Occipital lobe (tissue), 2 donors: ENCODE results near the gene ELANE. TPM values are rescaled to one million over a fixed set of nuclear protein-coding genes. Genes with fewer than 3 reads are reported as not detected.
"Not testable (repeated sequence)": the region's sequence is repeated elsewhere in the genome, so short reads cannot be mapped to it uniquely, and the experiment has no call there.

ENCODE experiments used
- DNase-seq: peaks from one replicate; lab custom pipeline; 2025; lab: John Stamatoyannopoulos, UW
- total RNA-seq: library from RNA; depleted of rRNA; stranded (reverse); fragments of >200 nt; gene quantifications from one replicate; pipeline ENCODE4 v1.2.3, GENCODE V29; 2014

ELANE gene
- total RNA-seq, 1 donor from 2014 or later: not detected

GRCh38 chr19:814152-815078 is 37.7 kb upstream of the ELANE start:
- DNase-seq: no peak

DNA sequence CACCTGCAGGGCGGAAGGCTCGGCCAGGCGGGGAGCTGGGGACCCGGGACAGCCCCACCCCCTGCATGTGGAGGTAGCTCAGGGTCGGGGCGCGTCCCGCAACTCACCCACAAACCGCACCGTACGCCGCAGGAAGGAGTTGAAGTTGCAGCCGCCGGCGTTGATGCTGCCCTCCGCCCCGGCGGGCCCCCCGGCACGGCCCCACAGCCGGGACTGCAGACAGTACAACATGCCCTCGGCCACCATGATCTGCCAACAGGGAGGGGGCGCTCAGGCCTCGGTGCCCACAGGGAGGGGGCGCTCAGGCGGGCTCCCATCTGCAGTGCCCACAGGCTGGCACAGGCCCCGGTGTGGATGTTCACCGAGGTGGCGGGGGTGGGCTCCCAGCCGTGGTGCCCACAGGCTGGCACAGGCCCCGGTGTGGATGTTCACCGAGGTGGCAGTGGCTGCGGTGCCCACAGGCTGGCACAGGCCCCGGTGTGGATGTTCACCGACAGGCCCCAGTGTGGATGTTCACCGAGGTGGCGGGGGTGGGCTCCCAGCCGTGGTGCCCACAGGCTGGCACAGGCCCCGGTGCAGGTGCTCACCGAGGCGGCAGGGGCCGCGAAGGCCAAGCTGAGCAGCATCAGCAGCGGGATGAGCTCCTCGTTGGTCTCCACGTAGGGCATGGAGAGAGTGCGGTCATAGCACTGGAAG is 36.9 kb upstream of the ELANE start:
- no peak for DNase-seq

DNA sequence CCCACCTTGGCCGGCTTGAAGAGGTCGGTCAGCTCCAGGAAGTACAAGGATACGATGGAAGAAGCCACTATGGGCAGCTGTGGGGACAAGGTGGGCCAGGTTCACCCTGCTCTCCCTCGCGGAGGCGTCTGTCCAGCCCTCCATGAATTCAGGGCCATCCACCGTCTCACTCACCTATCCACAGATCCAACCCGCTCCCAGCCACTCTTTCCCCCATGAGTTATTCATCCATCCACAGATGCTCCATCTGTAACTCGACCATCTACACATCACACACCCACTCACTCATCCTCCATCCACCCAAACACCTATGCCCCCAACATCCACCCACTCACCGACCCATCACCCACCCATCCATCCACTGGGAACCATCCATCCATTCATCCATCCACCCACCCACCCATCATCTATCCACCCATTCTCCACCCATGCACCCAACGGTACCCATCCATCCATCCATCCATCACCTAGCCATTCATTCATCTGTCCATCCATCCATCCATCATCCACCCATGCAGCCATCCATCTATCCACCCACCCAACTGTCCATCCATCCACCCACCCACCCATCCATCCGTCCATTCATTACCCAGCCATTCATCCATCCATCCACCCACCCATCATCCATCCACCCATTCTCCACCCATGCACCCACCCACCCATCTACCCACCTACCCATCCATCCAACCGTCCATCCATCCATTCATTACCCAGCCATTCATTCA is 36.2 kb upstream of the ELANE start:
- DNase-seq: no peak

GRCh38 chr19:816500-816857 is 35.6 kb upstream of the ELANE start:
- DNase-seq: no peak

GRCh38 chr19:820212-820611 is 31.9 kb upstream of the ELANE start:
- not testable (repeated sequence) for DNase-seq

GRCh38 chr19:821231-821824 is 30.8 kb upstream of the ELANE start:
- no peak for DNase-seq

DNA sequence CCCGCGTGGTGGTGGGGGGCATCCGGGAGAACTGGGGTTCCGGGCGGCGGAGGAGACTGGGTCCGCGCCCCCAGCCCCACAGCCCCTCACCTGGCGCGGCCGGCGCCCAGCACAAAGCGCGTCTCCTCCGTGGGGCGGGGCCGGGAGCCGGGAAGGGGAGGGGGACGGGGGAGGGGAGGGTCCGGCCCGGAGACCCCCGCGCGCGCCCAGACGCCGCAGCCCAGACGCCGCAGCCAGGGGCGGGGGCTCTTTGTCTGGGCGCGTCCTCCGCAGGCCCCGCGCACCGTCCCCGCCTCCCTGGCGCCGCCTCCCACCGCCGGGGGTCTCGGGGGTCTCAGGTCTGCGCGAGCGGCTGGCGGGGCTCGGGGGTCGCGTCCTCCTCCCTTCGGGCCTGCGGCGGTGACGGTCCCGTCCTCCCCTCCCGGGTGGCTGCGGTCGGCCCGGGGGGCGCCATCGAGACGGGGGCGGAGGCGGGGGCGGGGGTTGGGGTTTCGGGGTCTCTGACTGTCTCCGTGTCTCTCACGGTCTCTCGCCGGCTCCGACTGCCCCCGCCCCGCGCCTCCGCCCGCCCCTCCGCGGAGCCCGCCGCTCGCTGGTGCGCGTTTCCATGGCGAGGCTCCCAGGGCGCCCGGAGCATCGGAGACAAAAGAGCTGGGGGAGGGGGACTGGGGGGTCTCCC is 30.1 kb upstream of the ELANE start, which contains the start of gene PLPPR3:
TSS of gene PLPPR3 (minus strand) at position 131 of the 679 bp plus-strand sequence. CDS start 396 bp downstream, outside the sequence.
- no peak for DNase-seq

- DNase-seq: no peak
Measured at GRCh38 chr19:823565-824121, 28.5 kb upstream of the ELANE start.

DNA sequence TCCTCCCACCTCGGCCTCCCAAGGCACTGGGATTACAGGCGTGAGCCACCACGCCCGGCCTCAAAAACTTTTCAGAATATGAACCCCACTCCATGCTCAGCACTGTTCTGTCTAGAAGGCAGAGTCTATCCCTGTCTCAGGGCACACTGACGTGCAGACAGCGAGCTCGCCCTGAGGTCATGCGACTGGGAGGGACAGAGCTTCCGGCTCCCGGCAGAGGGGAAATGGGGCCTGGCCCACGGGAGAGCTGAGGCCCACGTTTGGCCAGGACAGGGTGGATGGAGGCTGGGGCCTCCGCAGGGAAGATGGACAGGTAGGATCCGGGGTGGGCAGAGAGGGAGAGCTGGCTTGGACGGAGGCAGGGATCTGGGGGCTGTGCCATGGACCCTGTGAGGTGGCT is 27.2 kb upstream of the ELANE start:
- DNase-seq: no peak

DNA sequence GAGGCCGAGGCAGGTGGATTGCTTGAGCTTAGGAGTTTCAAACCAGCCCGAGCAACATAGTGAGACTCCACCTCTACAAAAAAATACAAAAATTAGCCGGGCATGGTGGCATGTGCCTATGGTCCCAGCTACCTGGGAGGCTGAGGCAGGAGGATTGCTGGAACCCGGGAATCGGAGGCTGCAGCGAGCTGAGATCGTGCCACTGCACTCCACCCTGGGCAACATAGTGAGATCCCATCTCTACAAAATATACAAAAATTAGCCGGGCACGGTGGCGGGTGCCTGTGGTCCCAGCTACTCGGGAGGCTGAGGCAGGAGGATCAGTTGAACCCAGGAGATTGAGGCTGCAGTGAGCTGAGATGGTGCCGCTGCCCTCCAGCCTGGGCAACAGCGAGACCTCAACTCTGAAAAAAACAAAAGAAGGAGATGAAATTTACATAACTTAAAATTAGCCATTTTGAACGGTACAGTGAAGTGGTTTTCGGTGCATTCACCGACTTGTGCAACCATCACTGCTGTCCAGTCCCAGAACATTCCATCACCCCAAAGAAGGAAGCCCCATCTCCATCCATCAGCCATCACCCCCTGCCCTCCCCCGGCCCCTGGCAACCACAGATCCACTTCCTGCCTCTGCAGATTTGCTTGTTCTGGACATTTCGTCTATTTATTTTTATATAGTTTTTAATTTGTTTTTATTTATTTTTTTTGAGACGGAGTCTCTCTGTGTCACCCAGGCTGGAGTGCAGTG is 26.0 kb upstream of the ELANE start:
- no peak for DNase-seq

DNA sequence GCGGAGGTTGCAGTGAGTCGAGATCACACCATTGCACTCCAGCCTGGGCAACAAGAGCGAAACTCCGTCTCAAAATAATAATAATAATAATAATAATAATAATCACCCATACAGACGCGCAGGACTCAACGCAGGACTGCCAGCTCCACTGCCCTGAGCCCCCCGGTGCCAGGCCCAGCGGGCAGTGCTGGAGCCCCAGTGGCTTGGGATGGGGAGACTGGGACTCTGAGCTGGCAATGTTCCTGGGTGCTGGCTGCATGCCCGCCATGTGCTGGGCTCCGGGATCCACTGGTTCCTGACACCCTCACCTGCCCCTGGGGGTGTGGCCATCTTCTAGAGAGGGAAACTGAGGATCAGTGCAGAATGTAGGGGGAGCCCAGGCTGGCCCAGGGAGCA is 24.8 kb upstream of the ELANE start:
- DNase-seq: no peak

GRCh38 chr19:827710-828321 is 24.3 kb upstream of the ELANE start, which contains the start of gene AZU1:
Gene AZU1 (plus strand): TSS chr19:827837. CDS start chr19:827847, 10 bp downstream.
- no peak for DNase-seq

DNA sequence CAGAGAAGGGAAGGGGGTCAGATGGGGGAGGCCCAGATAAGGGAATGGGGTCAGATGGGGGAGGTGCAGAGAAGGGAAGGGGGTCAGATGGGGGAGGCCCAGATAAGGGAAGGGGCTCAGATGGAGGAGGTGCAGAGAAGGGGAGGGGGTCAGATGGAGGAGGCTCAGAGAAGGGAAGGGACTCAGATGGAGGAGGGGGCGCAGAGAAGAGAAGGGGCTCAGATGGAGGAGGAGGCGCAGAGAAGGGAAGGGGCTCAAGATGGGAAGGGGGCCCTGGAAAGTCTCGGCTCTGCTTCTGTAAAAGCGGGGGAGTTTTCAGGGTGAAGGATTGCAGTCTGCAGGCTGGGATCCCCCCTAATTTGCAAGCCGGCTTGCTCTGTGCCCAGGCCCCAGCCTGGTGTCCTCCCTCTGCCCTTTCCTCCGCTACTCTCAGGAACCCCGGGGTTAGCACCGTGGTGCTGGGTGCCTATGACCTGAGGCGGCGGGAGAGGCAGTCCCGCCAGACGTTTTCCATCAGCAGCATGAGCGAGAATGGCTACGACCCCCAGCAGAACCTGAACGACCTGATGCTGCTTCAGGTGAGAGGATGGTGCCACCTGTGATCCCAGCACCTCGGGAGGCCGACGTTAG is 22.9 kb upstream of the ELANE start:
- no peak for DNase-seq

DNA sequence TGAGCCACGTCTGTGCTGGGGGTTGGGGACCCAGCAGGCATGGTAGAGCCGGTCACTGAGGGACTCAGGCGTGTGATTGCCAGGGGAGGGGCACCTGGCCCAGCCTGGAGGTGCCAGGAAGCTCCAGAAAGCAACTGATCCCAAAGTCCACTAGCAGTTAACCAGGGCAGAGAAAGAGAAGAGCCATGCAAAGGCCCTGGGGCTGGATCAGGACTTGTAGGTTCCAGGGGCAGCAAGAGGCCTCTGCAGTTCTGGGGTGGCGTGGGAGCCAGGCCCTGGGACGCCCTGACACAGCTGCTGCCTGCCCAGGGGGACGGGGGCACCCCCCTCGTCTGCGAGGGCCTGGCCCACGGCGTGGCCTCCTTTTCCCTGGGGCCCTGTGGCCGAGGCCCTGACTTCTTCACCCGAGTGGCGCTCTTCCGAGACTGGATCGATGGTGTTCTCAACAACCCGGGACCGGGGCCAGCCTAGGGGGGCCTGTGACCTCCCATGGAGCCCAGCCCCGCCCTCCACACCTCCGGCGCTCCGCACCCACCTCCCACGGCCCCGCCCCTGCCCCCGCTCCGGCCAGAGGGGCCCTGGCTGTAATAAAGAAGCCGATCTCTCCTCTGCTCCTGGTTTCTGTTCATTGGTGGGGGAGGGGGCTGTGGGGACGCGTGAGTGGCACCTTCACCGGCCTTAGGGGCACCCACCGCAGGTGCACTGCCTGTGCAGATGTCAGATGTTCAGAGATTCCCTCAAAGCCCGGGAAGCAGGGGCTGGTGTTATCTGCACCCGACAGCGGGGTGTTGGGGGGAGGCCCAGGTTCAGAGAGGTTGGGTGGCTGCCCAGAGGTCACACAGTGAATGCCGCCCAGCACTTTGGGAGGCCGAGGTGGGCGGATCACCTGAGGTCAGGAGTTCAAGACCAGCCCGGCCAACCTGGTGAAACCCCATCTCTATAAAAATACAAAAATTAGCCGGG is 20.4 kb upstream of the ELANE start:
- DNase-seq: no peak

DNA sequence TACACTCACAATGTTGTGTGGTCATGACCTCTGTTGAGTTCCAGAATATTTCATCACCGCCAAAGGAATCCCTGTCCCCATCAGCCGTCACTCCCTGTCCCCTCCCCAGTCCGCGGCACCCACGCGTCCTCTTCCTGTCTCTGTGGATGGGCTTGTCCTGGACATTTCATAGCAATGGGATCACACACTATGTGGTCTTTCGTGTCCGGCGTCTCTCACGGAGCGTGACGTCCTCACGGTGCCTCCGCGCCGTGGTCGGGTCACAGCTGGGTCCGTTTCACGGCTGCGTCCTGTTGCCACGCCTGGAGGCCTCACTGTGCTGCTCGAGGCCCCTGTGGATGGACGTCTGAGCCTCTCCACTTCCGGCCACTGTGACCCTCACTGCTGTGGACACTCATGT is 17.9 kb upstream of the ELANE start:
- DNase-seq: no peak

DNA sequence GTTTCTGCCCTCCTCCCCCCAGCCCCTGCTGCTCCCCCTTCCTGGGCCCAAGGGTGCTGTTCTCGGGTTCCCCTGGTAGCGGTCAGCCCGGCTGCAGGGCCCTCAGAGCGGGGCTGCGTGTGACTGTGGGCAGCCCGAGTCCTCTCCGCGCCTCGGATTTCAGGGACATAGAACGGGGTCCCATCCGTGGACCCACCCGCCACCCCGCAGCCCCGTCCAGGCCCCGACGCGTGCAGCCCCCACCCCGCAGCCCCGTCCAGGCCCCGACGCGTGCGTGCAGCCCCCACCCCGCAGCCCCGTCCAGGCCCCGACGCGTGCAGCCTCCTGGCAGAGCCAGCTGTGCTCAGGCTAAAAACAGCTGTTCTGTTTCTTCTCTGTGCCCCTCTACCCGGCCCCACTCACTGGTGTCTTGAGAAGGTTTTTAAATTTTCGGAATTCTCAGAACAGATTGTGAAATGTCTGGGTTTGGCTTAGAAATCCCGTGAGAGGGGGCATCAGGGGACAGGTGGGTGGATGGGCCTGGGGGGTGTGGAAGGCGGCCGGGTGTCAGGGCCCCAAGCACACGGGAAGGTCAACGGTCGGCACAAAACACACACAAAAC is 16.8 kb upstream of the ELANE start:
- DNase-seq: no peak

GRCh38 chr19:840519-841206 is 11.4 kb upstream of the ELANE start, which contains the start of gene PRTN3:
Gene PRTN3 (plus strand): TSS chr19:840999. CDS start chr19:841009, 10 bp downstream.
- no peak for DNase-seq
